ENCODE results near the gene DYRK2.

The DYRK2 gene

DNA sequence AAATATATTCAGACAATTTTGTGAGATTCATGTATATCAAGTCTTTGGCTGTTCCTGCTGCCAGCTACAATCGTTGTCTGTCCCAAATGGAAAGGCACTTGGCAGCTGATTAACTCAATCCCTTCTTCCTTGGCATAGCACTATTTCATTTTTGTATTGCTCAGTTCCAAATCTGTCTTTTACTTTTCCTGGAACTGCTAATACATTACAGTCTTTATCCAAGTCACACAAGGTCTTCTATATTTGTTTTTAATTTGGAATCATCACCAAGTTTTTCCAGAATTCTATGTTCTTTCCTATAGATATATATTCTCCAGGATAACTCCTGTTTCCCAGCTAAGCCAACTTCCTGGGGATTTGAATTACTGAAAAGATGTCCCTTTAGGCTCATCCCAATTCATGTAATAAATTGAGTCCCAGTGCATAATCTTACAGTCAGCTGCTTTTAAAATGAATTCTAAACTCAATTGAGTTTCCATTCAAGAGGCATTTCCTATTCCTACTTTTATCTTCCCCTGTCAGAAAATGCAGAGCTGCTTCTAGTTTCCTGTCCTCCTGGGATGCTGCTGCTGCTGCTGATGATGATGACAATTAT is 45.9 kb downstream of the DYRK2 start:
- Mint-ChIP-seq H3K36me3 (ENCODE audit: low read depth) (peaks cover 1% of the 10 kb centered on the region), H3K9me3 (peaks cover 3% of the 10 kb centered on the region)

DNA sequence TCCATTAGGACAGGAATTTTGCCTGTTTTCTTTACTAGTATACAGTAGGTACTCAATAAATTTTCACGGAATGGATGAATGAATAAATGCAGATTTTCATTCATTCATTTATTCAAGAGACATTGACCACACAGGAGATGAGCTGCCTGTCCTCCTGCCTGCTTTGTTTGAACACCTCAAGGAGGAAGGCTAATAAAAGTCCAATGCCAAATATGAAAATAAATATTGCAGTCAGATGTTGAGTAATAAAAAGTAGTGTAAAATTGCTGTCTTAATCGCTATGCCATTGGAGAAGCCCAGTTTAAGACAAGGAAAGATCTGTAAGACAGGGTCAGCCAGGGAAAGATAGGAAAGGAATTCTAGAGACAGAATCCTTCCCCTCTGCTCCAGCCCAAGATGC is 47.4 kb downstream of the DYRK2 start:
- DNase-seq (no peak), ATAC-seq (no peak)
- no peak overlapping the region for H3K27ac Mint-ChIP-seq
- peaks cover 1% of the 10 kb centered on the region for H3K36me3 Mint-ChIP-seq (ENCODE audit: low read depth)
- H3K4me3 Mint-ChIP-seq, result no peak overlapping the region
- no peaks in the 10 kb centered on the region for H3K27me3 Mint-ChIP-seq
- H3K4me1 Mint-ChIP-seq, result peaks cover 73% of the 10 kb centered on the region
- H3K9me3 Mint-ChIP-seq, result peaks cover 3% of the 10 kb centered on the region

More for the DNA sequence above, 45.9 kb downstream of the DYRK2 start:
- no peak overlapping the region for H3K4me3 Mint-ChIP-seq
- ATAC-seq (no peak), DNase-seq (no peak)
- no peaks in the 10 kb centered on the region for H3K27me3 Mint-ChIP-seq
- H3K27ac Mint-ChIP-seq, result no peak overlapping the region
- peaks cover 59% of the 10 kb centered on the region for H3K4me1 Mint-ChIP-seq

DNA sequence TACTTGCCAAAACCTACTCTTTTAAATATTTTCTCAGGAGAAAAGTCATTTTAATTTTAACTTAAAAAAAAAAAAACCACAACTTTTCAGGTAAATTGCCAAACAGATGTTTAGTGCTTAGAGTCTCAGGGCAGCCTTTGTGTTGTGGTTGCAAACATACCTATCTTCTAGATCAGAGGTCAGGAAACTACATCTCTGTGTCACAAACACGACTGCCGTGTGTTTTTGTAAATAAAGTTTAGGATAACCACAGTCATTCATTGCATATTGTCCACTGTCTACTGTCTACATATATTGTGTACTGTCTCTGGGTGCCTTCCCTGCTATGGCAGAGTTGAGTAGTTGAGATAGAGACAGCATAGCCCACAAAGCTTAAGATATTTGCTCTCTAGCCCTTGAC is 48.9 kb downstream of the DYRK2 start:
- Mint-ChIP-seq H3K4me1 (peaks cover 73% of the 10 kb centered on the region), H3K9me3 (peaks cover 3% of the 10 kb centered on the region), H3K36me3 (ENCODE audit: low read depth) (peaks cover 2% of the 10 kb centered on the region), H3K27ac (no peak overlapping the region), H3K27me3 (no peaks in the 10 kb centered on the region), H3K4me3 (no peak overlapping the region)
- ATAC-seq (no peak), DNase-seq (no peak)

DNA sequence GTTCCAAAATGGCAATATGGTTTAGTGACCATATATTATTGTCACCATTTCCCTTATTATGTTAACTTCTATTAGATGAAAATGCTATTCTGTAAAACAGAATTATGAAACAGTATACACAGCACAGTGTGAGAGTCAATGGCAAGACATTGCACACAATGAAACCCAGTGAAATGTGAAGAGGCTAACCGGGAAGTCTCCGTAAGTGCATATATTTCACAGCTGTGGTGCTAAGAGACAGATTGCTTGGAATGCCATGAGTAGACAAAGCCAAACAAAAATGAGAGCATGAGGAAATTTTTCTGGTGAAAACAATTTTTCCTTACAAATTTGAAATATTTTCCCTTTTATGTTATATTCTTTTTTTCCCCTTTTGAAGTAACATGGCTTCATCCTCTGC is 49.4 kb downstream of the DYRK2 start:
- Mint-ChIP-seq H3K27ac (peak overlapping the region; percentile 82), H3K4me1 (peaks cover 74% of the 10 kb centered on the region), H3K9me3 (peaks cover 5% of the 10 kb centered on the region), H3K36me3 (ENCODE audit: low read depth) (peaks cover 4% of the 10 kb centered on the region), H3K4me3 (no peak overlapping the region), H3K27me3 (no peaks in the 10 kb centered on the region)
- no peak for ATAC-seq
- DNase-seq, result no peak

DNA sequence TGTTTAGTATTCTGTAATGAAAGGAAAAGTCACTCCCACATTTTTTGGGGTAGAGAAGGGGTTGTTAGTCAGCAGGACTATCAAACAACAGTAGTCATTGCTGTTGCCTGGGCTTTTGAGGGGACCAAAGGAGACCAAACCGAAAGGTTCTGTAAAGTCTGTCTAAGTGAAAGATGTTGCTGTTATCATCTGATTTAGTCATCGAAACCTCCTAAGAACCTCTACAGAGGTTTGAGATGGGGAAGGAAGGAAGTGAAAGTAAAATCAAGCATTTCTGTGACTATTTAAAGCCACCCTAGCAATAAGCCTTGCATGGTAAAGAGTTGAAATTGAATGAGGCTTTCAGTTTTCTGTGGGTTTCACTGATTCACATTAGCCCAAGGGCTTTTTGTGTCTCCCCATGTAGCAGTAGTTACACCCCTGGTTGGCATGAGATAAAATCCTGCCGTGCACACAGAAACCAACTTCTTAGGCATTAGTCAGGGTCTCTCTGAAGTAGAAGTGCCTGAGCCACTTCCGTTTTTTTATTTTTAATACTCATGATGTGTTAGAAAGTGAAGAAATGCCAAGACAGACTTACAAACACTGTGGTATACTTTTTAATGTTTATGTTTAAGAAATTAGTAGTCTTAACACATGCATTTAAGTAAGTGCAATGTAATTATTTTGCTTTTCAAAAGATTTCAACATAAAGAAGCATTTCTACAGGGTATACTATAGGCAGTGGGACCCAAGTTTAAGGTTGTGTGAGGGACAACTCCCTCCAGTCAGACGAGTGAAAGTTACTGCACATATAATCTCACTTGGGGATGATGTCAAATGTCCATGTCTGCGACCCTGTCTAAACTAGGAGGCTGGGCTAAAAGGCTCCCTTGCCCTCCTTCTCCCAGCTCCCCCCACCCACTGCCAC is 50.4 kb downstream of the DYRK2 start:
- ATAC-seq, result peak; percentile 95
- H3K4me1 Mint-ChIP-seq, result peaks cover 74% of the 10 kb centered on the region
- H3K4me3 Mint-ChIP-seq, result peak overlapping the region; percentile 71
- H3K27me3 Mint-ChIP-seq, result no peaks in the 10 kb centered on the region
- peaks cover 6% of the 10 kb centered on the region for H3K9me3 Mint-ChIP-seq
- peak; percentile 40 for DNase-seq
- H3K36me3 Mint-ChIP-seq (ENCODE audit: low read depth), result peaks cover 4% of the 10 kb centered on the region
- H3K27ac Mint-ChIP-seq, result peak overlapping the region; percentile 82

DNA sequence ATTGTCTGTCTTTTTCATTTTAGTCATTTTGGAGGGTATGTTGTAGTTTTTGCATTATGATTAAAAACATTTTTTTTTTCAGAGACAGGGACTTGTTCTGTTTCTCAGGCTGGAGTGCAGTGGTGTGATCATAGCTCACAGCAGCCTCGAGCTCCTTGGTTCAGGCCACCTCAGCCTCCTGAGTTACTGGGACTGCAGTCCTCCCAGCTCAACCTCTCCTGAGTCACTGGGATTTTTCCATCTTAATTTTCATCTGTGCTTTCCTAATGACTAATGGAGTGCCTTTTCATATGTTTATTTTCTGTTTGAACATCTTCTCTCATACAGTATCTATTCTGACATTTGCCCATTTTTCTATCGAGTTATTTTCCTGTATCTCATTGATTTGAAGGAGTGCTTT is 52.6 kb downstream of the DYRK2 start:
- DNase-seq (no peak), ATAC-seq (no peak)
- no peak overlapping the region for H3K27ac Mint-ChIP-seq
- H3K9me3 Mint-ChIP-seq, result peaks cover 5% of the 10 kb centered on the region
- peaks cover 4% of the 10 kb centered on the region for H3K36me3 Mint-ChIP-seq (ENCODE audit: low read depth)
- no peak overlapping the region for H3K4me3 Mint-ChIP-seq
- peaks cover 2% of the 10 kb centered on the region for H3K27me3 Mint-ChIP-seq
- H3K4me1 Mint-ChIP-seq, result peaks cover 53% of the 10 kb centered on the region

DNA sequence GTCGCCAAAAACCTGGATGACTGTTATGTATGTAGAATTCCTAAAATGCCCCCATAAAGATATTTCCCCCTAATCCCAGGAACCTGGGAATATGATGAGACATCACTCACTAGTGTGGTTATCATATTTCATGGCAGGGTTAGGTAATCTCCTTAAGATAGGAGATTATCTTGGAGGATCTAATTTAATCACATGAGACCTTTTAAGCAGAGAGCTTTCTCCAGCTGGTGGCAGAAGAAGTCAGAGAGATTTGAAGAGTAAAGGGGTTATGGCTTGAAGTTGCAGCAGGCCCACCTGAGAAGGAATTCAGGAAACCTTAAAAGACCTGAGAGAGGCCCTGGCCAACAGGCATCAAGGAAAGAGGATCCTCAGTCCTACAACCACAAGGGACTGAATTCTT is 53.6 kb downstream of the DYRK2 start:
- Mint-ChIP-seq H3K27ac (no peak overlapping the region), H3K36me3 (ENCODE audit: low read depth) (peaks cover 4% of the 10 kb centered on the region), H3K27me3 (peaks cover 2% of the 10 kb centered on the region), H3K4me3 (no peak overlapping the region), H3K9me3 (peaks cover 5% of the 10 kb centered on the region), H3K4me1 (peaks cover 49% of the 10 kb centered on the region)
- ATAC-seq (no peak), DNase-seq (no peak)

DNA sequence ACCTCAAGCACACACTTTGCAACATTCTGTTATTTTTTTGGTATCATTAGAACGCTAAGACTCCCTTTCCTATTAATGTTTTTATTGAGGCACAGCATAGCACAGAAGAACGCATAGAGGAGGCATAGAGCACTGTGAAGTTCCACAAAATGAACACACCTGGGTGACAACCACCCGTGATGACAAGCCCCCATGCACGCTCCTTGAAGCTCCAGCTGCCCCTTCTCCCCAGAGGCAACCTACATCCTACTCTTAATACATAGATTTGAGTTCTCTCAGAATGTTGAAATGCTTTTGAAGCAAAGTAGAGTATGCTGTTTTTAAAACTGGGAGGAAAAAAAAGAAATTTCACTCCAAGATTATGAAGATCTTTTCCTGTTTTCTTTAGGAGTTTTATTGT is 55.5 kb downstream of the DYRK2 start:
- H3K27ac Mint-ChIP-seq, result no peak overlapping the region
- no peak overlapping the region for H3K4me3 Mint-ChIP-seq
- H3K9me3 Mint-ChIP-seq, result peaks cover 5% of the 10 kb centered on the region
- H3K36me3 Mint-ChIP-seq (ENCODE audit: low read depth), result peaks cover 4% of the 10 kb centered on the region
- DNase-seq, result no peak
- H3K27me3 Mint-ChIP-seq, result peaks cover 2% of the 10 kb centered on the region
- peaks cover 30% of the 10 kb centered on the region for H3K4me1 Mint-ChIP-seq
- ATAC-seq, result no peak

DNA sequence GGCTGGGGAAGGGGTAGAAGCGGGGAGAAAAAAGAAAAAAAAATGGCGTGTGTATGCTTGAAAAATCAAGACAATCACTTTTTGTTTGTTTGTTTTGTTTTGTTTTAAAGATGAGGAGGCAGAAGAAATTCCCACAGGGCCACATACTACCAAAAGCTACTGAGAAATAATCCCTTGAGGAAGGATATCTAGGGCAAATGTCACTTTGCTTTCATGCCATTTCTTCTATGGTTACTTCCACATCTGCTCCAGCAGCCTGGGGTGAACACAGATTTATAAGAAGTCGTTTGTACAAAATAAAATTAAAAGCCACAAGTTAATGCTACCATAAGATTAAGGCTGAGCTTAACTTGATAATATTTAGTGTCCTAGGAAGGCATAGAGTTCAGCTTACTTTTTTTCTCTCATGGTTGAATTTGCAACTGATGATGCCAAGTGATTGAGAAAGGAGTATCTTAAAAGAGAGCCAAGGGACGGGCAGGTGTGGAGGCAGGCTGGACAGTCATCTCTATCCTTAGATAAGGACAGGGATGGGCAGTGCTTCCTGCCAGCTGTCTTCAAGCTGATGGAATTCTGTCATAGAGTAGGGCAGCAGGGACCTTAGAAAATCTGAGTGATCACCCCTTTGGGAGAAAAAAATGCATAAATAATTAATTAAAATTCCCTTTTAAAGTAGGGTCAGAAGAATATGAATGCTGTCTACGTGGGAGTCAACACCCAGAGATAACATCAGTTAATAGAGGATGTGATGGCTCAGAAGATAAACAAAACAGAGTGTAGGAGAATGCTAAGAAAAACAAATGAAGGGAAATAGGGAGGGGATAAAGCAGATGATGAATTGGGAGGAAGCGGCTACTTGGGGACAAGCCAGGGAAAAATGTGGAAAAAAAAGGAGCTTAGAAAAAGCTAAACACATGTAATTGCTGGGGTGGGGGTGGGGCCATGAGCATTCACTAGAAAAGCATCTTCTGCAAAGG is 57.1 kb downstream of the DYRK2 start:
- DNase-seq, result no peak
- peaks cover 5% of the 10 kb centered on the region for H3K9me3 Mint-ChIP-seq
- no peak overlapping the region for H3K4me3 Mint-ChIP-seq
- H3K27me3 Mint-ChIP-seq, result peaks cover 2% of the 10 kb centered on the region
- ATAC-seq, result no peak
- peaks cover 4% of the 10 kb centered on the region for H3K36me3 Mint-ChIP-seq (ENCODE audit: low read depth)
- H3K27ac Mint-ChIP-seq, result no peak overlapping the region
- peaks cover 21% of the 10 kb centered on the region for H3K4me1 Mint-ChIP-seq

DNA sequence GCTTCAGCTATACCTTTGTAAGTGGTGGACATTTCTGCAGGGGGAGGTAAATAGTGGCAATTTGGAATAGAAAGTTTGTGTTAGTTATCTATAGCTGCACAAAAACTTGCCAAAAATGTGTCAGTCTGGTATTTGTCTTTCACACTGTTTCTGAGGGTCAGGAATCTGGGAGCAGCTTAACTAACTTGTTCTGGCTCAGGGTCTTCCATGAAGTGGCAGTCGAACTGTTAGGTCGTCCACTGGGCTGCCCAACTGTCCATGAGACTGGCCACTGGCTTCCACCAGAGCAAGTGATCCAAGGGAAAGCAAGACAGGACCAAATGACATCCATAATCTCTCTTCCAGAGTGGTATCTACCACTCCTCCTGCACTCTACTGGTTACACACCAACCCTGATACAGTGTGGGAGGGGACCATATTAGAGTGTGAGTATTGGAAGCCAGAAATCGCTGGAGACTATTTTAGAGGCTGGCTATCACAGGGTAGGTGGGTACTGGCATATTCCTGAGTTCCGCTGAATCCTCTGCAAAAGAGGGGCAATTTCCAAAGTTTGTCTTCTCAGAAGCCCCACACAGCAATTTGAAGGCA is 60.9 kb downstream of the DYRK2 start:
- Mint-ChIP-seq H3K4me1 (peaks cover 7% of the 10 kb centered on the region), H3K9me3 (no peaks in the 10 kb centered on the region), H3K27ac (no peak overlapping the region), H3K4me3 (no peak overlapping the region), H3K36me3 (ENCODE audit: low read depth) (no peaks in the 10 kb centered on the region), H3K27me3 (peaks cover 2% of the 10 kb centered on the region)
- DNase-seq (no peak), ATAC-seq (no peak)

DNA sequence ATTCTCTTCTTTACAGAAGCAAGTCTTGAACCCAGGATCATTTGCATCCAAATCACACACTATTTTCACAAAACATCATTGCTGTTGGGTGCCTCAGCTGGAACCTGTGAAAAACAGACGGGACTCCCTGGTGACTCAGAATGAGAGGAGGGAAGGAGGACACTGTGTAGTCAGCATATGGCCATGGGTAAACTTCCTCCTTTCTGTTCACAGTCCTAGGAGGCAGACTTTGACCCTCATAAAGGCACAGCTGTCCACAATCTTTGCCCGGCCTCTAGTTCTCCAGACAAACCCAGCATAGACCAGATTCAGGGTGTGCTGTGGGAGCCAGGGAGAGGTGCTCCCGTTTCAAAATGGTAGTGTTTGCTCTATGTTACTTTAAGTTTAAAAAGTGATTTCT is 62.0 kb downstream of the DYRK2 start:
- ATAC-seq (peak; percentile 57), DNase-seq (no peak)
- Mint-ChIP-seq H3K4me3 (no peak overlapping the region), H3K27me3 (peaks cover 2% of the 10 kb centered on the region), H3K36me3 (ENCODE audit: low read depth) (no peaks in the 10 kb centered on the region), H3K4me1 (peaks cover 7% of the 10 kb centered on the region), H3K9me3 (no peaks in the 10 kb centered on the region), H3K27ac (no peak overlapping the region)

DNA sequence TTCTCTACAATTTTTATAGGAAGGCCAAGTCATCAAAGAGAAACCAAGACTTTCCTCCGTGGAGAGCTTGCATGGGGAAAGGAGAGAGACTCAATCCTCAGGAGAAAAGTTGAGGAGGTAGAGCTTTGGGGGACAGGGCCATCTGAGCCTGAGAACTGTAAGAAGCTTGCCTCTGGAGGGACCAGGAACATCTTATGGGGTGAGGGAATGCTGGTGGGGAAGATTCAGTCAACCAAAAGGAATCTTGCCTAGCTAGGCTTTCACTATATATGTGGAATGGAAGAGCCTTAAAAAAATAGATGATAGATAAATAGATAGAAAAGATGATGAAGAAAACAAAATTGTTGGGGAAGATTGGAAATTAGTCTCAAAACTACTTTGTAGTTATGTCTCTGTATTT is 63.5 kb downstream of the DYRK2 start:
- Mint-ChIP-seq H3K4me3 (no peak overlapping the region), H3K27me3 (no peaks in the 10 kb centered on the region), H3K27ac (no peak overlapping the region), H3K9me3 (no peaks in the 10 kb centered on the region), H3K4me1 (peaks cover 7% of the 10 kb centered on the region), H3K36me3 (ENCODE audit: low read depth) (no peaks in the 10 kb centered on the region)
- no peak for ATAC-seq
- no peak for DNase-seq

DNA sequence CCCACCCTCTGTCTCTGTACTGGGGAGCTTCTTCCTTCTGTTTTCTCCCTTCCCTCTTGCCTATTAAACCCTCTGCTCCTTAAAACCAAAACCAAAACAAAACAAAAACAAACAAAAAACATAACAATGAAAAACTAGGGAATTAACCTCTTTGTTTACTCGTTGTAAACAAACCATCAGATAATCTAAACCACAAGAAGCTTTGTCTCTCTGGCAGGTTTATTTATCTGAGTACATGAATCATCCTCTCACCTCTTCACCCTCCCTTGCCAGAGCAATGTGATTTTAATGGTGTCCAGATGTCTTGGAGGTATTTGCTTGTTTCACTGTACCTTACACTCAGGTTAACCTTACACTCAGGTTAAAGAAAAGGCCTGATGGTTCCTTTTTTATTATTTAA is 66.1 kb downstream of the DYRK2 start:
- Mint-ChIP-seq H3K36me3 (ENCODE audit: low read depth) (no peaks in the 10 kb centered on the region), H3K27ac (no peak overlapping the region), H3K4me1 (peaks cover 7% of the 10 kb centered on the region), H3K4me3 (no peak overlapping the region), H3K27me3 (no peaks in the 10 kb centered on the region), H3K9me3 (no peaks in the 10 kb centered on the region)
- ATAC-seq (no peak), DNase-seq (no peak)
